Pancreas (tissue), 10 donors: Measurements from ENCODE around the gene B3GALT5. TPM values are rescaled to one million over a fixed set of nuclear protein-coding genes. Genes with fewer than 3 reads are reported as not detected.

Experiments used
- ATAC-seq, 4 donors: fragments of 200-7000 bp; cut with Tn5 transposase; one replicate each; pipeline versions ENCODE4 v1.8.0 to v1.9.1; 2020; ENCODE audit warnings: mild to moderate bottlenecking in 4 of 4, moderate library complexity in 4 of 4
- DNase-seq, 6 donors: peaks; one replicate each; pipeline ENCODE4 v3.0.0-alpha.2; 2020
- FAIRE-seq: peaks from 2 replicates; lab custom pipeline; 2012; peaks lifted over from hg19 to GRCh38; lab: Jason Lieb, UNC
- H3K27ac ChIP-seq, 4 donors: fragments of 200-600 bp; sonication (generic); 1 replicate in 3 of 4; 2 replicates in 1 of 4; pipeline versions ENCODE4 v1.5.0 to v1.8.0; 2020
- H3K27me3 ChIP-seq, 4 donors: fragments of 200-600 bp; one replicate each; pipeline ENCODE4 v1.8.0; 2021
- H3K36me3 ChIP-seq, 3 donors: fragments of 200-600 bp; sonication (generic) in 1 of 3; one replicate each; pipeline versions ENCODE4 v1.5.0 to v1.8.0; 2020 to 2021
- H3K4me1 ChIP-seq, 3 donors: fragments of 200-600 bp; one replicate each; pipeline ENCODE4 v1.8.0; 2021
- H3K4me3 ChIP-seq, 4 donors: fragments of 200-600 bp; sonication (generic) in 2 of 4; one replicate each; pipeline versions ENCODE4 v1.5.0 to v1.8.0; 2020 to 2021
- H3K9me3 ChIP-seq, 4 donors: fragments of 200-600 bp; one replicate each; pipeline ENCODE4 v1.8.0; 2021
- WGBS, 2 donors: extraction: QIAGEN DNeasy Blood & Tissue Kit; methylation state at CpG; one replicate each; pipeline ENCODE4 v1.1.7; 2013; 5-methylcytosine and 5-hydroxymethylcytosine counted together
- intact Hi-C, 3 donors: fragments of 100-400 bp; cut with DNase I; formaldehyde crosslinking; loops; one replicate each; pipeline versions ENCODE4 v1.11.1 to v1.14.2; 2022
- polyA plus RNA-seq, 2 donors: library from polyadenylated mRNA; stranded (reverse); fragments of 200-250 nt; gene quantifications; one replicate each; pipeline ENCODE4 v1.2.3, GENCODE V29; 2013
- total RNA-seq, 6 donors: library from RNA; stranded (reverse); fragmentation: NEBNext Ultra II Directional in 4 of 6; extraction: Animal tissue kit (Norgen Biotek cat#: 25700) in 4 of 6; gene quantifications; one replicate each; pipeline versions ENCODE4 v1.2.1 to v1.2.4, GENCODE V29; 2021 to 2023
- TF ChIP-seq, protein P1 (sequence below), 4 donors: fragments of 200-600 bp; sonication (generic) in 3 of 4; IDR thresholded peaks; one replicate each; pipeline versions ENCODE4 v1.5.0 to v1.8.0; 2021; ENCODE audit warnings: antibody characterized with exemption in 4 of 4
- donor health status: healthy with polysubstance abuse.
- donor health status: DM: no; HTN: no; CAD: no; lungs with moderate emphysema.
- donor health status: DM: no; HTN: no; CAD: no.
- donor health status: control.
- donor health status: control.
- donor health status: Bipolar disorder and iron deficiency.
- donor health status: DM: yes; HTN: yes; CAD: no.
- donor health status: DM: no; HTN: no; CAD: no.
- donor health status: DM: no; HTN: no; CAD: no.
- donor health status: DM: yes; HTN: yes; CAD: no.

B3GALT5 gene
- total and polyA plus RNA-seq, 8 donors, result 2.0 to 8.1 (median 4.0) TPM

DNA sequence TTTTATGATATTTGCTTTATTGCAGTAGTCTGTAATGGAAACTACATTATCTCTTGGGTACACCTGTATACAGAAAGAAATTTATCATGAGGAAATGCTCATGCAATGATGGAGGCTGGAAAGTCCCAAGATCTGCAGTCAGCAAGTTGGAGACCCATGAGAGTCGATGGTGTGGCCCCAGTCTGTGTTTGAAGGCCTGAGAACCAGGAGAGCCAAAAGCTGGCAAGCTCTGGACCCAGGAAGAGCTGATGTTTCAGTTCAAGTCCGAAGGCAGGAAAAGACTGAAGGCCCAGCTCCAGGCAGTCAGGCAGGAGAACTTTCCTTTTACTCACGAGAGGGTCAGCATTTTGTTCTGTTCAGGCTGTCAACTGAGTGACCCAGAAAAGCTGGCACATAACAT is 42.2 kb downstream of the B3GALT5 start:
- Histone ChIP-seq H3K4me3 (no peak overlapping the region), H3K27ac (no peak overlapping the region), H3K9me3 (no peaks in the 10 kb centered on the region), H3K4me1 (peaks cover 33 to 36% (median 34%) of the 10 kb centered on the region in 3 donors), H3K27me3 (no peaks in the 10 kb centered on the region), H3K36me3 (no peaks in the 10 kb centered on the region)
- ATAC-seq, result peak in 1 of 4 donors; percentile 6
- 47 to 50% methylated on average over 3 of the region's 3 CpGs for WGBS, 2 donors
- TF ChIP-seq, protein P1, sequence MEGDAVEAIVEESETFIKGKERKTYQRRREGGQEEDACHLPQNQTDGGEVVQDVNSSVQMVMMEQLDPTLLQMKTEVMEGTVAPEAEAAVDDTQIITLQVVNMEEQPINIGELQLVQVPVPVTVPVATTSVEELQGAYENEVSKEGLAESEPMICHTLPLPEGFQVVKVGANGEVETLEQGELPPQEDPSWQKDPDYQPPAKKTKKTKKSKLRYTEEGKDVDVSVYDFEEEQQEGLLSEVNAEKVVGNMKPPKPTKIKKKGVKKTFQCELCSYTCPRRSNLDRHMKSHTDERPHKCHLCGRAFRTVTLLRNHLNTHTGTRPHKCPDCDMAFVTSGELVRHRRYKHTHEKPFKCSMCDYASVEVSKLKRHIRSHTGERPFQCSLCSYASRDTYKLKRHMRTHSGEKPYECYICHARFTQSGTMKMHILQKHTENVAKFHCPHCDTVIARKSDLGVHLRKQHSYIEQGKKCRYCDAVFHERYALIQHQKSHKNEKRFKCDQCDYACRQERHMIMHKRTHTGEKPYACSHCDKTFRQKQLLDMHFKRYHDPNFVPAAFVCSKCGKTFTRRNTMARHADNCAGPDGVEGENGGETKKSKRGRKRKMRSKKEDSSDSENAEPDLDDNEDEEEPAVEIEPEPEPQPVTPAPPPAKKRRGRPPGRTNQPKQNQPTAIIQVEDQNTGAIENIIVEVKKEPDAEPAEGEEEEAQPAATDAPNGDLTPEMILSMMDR (IDR thresholded peaks at IDR 0.05), result no peak
- FAIRE-seq, result no peak
- DNase-seq, result no peak
- intact Hi-C loops, result no loop called here

DNA sequence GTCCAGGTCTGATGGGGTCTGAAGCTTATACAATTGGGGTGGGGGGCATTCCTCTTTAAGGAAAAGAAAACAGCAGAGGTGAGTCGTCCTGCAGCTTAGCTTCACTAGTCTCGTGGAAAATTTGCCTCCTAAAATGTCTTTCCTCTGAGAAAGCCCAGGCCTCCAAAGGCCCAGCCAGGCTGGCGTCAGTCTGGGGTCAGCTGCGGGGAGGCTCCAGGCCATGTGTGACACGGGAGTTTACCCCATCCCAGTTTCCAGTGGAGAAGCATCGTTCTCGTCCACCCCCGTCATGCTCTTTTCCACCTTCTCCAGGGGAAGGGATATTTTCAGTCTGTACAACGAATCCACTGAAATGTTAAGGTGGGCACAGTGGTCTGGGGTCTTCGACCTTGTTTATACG is 42.8 kb downstream of the B3GALT5 start:
- no peaks in the 10 kb centered on the region for H3K9me3 ChIP-seq
- no peaks in the 10 kb centered on the region for H3K27me3 ChIP-seq
- DNase-seq (no peak), ATAC-seq (no peak), FAIRE-seq (no peak)
- intact Hi-C loops, result no loop called here
- 87 to 89% methylated on average over 11 of the region's 11 CpGs for WGBS, 2 donors
- H3K4me1 ChIP-seq, result peaks cover 37 to 43% (median 39%) of the 10 kb centered on the region in 3 donors
- TF ChIP-seq, protein P1 (IDR thresholded peaks at IDR 0.05), result no peak
- no peak overlapping the region for H3K27ac ChIP-seq
- H3K4me3 ChIP-seq, result no peak overlapping the region
- no peaks in the 10 kb centered on the region for H3K36me3 ChIP-seq

DNA sequence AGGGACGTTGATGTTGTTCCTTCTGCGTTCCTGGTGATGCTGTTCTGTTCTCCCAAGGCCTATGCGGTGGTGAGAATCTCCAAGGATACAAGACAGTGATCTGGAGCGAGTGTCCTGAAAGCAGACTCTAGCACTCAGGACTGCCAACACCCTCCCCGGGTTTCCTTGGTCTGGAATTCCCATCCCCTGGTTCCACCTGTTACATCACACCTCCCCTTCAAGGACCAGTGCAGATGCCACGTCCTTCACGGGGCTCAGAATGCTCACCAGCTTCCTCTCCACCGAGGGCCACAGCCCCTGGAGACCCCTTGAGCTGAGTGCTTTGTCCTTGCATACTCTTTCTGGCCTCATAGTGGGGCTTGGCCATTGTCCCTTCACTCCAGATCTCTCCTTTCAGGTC is 43.5 kb downstream of the B3GALT5 start:
- FAIRE-seq, result no peak
- Histone ChIP-seq H3K4me3 (no peak overlapping the region), H3K9me3 (no peaks in the 10 kb centered on the region), H3K27ac (peak overlapping the region; percentile 36 to 75 (median 60)), H3K4me1 (peaks cover 37 to 47% (median 39%) of the 10 kb centered on the region in 3 donors), H3K27me3 (no peaks in the 10 kb centered on the region), H3K36me3 (no peaks in the 10 kb centered on the region)
- TF ChIP-seq, protein P1 (IDR thresholded peaks at IDR 0.05), result no peak
- no peak for DNase-seq
- 81 to 88% methylated on average over 8 of the region's 8 CpGs for WGBS, 2 donors
- no peak for ATAC-seq
- intact Hi-C loops, result no loop called here

DNA sequence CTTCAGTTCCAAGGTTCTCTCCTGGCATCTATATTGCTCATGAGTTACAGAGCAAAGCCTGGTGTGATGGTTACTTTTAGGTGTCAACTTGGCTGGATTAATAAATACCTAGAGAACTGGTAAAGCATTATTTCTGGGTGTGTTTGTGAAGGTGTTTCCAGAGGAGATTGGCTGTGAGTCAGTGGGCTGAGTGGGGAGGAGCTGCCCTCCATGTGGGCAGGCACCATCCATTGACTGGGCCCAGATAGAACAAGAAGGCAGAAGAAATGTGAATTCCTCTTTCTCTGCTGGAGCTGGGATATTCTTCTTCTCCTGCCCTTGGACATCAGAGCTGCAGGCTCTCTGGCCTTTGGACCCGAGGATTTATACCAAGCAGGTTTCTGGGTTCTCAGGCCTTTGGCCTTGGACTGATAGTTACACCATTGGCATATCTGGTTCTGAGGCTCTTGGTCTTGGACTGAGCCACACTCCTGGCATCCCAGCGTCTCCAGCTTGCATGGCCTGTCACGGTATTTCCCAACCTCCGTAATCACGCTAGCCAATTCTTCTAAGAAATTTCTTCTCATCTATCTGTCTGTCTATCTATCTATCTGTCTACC is 44.5 kb downstream of the B3GALT5 start:
- no peaks in the 10 kb centered on the region for H3K9me3 ChIP-seq
- peak in 3 of 6 donors; percentile 54 to 64 (median 63) for DNase-seq
- H3K27me3 ChIP-seq, result no peaks in the 10 kb centered on the region
- WGBS, 2 donors, result 27 to 31% methylated on average over 5 of the region's 5 CpGs
- peak overlapping the region in 1 of 4 donors; percentile 10 for H3K4me3 ChIP-seq
- TF ChIP-seq, protein P1 (IDR thresholded peaks at IDR 0.05), result no peak
- peak; percentile 60 to 80 (median 76) for ATAC-seq
- no peak for FAIRE-seq
- H3K4me1 ChIP-seq, result peaks cover 37 to 47% (median 39%) of the 10 kb centered on the region in 3 donors
- H3K27ac ChIP-seq, result peak overlapping the region; percentile 36 to 75 (median 60)
- intact Hi-C loops, result no loop called here
- no peaks in the 10 kb centered on the region for H3K36me3 ChIP-seq

DNA sequence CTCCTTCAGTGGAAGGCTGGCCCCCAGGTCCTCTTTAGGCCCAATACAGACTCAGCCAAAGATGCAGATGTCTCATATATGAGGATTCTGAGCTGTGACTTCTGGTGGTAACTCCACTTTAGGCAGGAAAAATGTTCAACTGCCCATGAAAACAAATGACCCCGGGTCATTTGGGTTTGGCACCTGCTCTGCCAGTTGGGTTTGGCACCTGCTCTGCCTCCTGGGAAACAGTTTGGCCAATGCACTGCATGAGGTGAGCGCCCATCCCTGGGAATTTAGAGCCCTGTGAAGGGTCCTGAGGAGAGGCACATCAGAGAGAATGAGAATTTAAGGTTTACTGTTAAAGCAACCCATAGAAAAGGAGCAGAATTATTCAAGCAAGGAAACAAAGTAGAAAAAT is 45.3 kb downstream of the B3GALT5 start:
- Histone ChIP-seq H3K27ac (peak overlapping the region in 3 of 4 donors; percentile 56 to 75 (median 65)), H3K27me3 (no peaks in the 10 kb centered on the region), H3K4me3 (no peak overlapping the region), H3K36me3 (no peaks in the 10 kb centered on the region), H3K9me3 (no peaks in the 10 kb centered on the region), H3K4me1 (peaks cover 37 to 47% (median 39%) of the 10 kb centered on the region in 3 donors)
- DNase-seq (no peak), FAIRE-seq (no peak), ATAC-seq (peak in 2 of 4 donors; percentile 1 to 2)
- 26% methylated on average over 2 of the region's 2 CpGs for WGBS, 2 donors
- intact Hi-C loops, result no loop called here
- TF ChIP-seq, protein P1 (IDR thresholded peaks at IDR 0.05), result no peak
